Keratinocyte (primary cell): ENCODE results near the gene CFAP100. TPM values are rescaled to one million over a fixed set of nuclear protein-coding genes. Genes with fewer than 3 reads are reported as not detected.

ENCODE experiments used
- DNase-seq: peaks from one replicate; pipeline ENCODE4 v3.0.0-alpha.2; 2011; ENCODE audit warnings: low read depth, missing footprints, low spot score
- FAIRE-seq: peaks from 2 replicates; lab custom pipeline; 2011; peaks lifted over from hg19 to GRCh38; lab: Jason Lieb, UNC
- H2AFZ ChIP-seq: 2 replicates; pipeline ENCODE4 v1.6.0; 2012; ENCODE audit warnings: low read length, control low read depth, inconsistent platforms; ENCODE audit not compliant: control insufficient read depth
- H3K27ac ChIP-seq: 2 replicates; pipeline ENCODE4 v1.5.1; 2011; ENCODE audit warnings: low read length; ENCODE audit not compliant: control insufficient read depth, insufficient read depth
- H3K27me3 ChIP-seq: 3 replicates; pipeline ENCODE4 v1.6.0; 2011; ENCODE audit warnings: low read length; ENCODE audit not compliant: control insufficient read depth, insufficient read depth; ENCODE audit errors: extremely low read depth
- H3K36me3 ChIP-seq, 2 experiments: 2 replicates in 1 of 2; 3 replicates in 1 of 2; pipeline ENCODE4 v1.5.1; 2011; ENCODE audit warnings: low read length in 2 of 2, mild to moderate bottlenecking in 1 of 2; ENCODE audit not compliant: control insufficient read depth in 2 of 2, insufficient read depth in 2 of 2; ENCODE audit errors: extremely low read depth in 1 of 2
- H3K4me1 ChIP-seq: 3 replicates; pipeline ENCODE4 v1.5.1; 2011; ENCODE audit warnings: low read length; ENCODE audit not compliant: control insufficient read depth, insufficient read depth; ENCODE audit errors: extremely low read depth
- H3K4me2 ChIP-seq: 3 replicates; pipeline ENCODE4 v1.6.0; 2011; ENCODE audit warnings: low read depth, low read length; ENCODE audit not compliant: control insufficient read depth, insufficient read depth; ENCODE audit errors: extremely low read depth
- H3K4me3 ChIP-seq, 3 experiments: fragments of 200-600 bp in 1 of 3; sonication (generic) in 1 of 3; 2 replicates in 2 of 3; 3 replicates in 1 of 3; pipeline ENCODE4 v1.5.1; 2011 to 2016; ENCODE audit warnings: low read length in 3 of 3, mild to moderate bottlenecking in 3 of 3, control low read depth in 2 of 3, inconsistent platforms in 1 of 3, low read depth in 1 of 3, mixed read lengths in 1 of 3, mixed run types in 1 of 3, moderate library complexity in 1 of 3; ENCODE audit not compliant: control insufficient read depth in 2 of 3, insufficient read depth in 2 of 3; ENCODE audit errors: extremely low read depth in 1 of 3
- H3K79me2 ChIP-seq: 2 replicates; pipeline ENCODE4 v1.6.0; 2012; ENCODE audit warnings: low read length; ENCODE audit not compliant: control insufficient read depth, insufficient read depth
- H3K9ac ChIP-seq: 3 replicates; pipeline ENCODE4 v1.6.0; 2011; ENCODE audit warnings: low read length; ENCODE audit not compliant: control insufficient read depth, insufficient read depth; ENCODE audit errors: extremely low read depth
- H3K9me1 ChIP-seq: 3 replicates; pipeline ENCODE4 v1.6.0; 2011; ENCODE audit warnings: low read length; ENCODE audit not compliant: control insufficient read depth, insufficient read depth; ENCODE audit errors: extremely low read depth
- H3K9me3 ChIP-seq: 2 replicates; pipeline ENCODE4 v1.5.1; 2012; ENCODE audit warnings: low read depth, low read length; ENCODE audit not compliant: control insufficient read depth
- H4K20me1 ChIP-seq: 3 replicates; pipeline ENCODE4 v1.6.0; 2011; ENCODE audit warnings: low read length; ENCODE audit not compliant: control insufficient read depth, insufficient read depth; ENCODE audit errors: extremely low read depth
- EZH2 ChIP-seq: IDR thresholded peaks from one replicate; pipeline ENCODE4 v1.6.1; 2012; ENCODE audit warnings: inconsistent platforms, mild to moderate bottlenecking, low read length, moderate library complexity
- dilution Hi-C: fragments of 300-500 bp; cut with MboI; formaldehyde crosslinking; loops from one replicate; pipeline ENCODE4 v1.7.0; 2020; ENCODE audit warnings: low sequenced_read_pairs; ENCODE audit not compliant: extremely low pct_ligation_motif_present
- polyA plus RNA-seq, 5 experiments: library from polyadenylated mRNA; depleted of rRNA in 3 of 5; stranded (reverse) in 3 of 5; stranded (forward) in 1 of 5; unstranded in 1 of 5; fragments of >200 nt; gene quantifications; 1 replicate in 1 of 5; 2 replicates in 3 of 5; 3 replicates in 1 of 5; pipeline versions ENCODE4 v1.2.1 to v1.2.3, GENCODE V29; 2011 to 2012; ENCODE audit warnings: missing spikeins in 2 of 5, low read depth in 1 of 5, low replicate concordance in 1 of 5
- TF ChIP-seq, protein P1 (sequence below), 3 experiments: IDR thresholded peaks in 1 of 3; conservative IDR thresholded peaks in 1 of 3; optimal IDR thresholded peaks in 1 of 3; 2 replicates in 2 of 3; 3 replicates in 1 of 3; pipeline versions ENCODE3 to v1.5.1; 2011; ENCODE audit warnings: low read length in 3 of 3, mild to moderate bottlenecking in 3 of 3, moderate library complexity in 2 of 3, control low read depth in 1 of 3, inconsistent platforms in 1 of 3; ENCODE audit not compliant: insufficient read depth in 2 of 3; ENCODE audit errors: extremely low read depth in 1 of 3

The CFAP100 gene
- polyA plus RNA-seq, 1 donor (not counting 4 experiments of a cell fraction or from before 2014, with no cell fraction given): not detected

DNA sequence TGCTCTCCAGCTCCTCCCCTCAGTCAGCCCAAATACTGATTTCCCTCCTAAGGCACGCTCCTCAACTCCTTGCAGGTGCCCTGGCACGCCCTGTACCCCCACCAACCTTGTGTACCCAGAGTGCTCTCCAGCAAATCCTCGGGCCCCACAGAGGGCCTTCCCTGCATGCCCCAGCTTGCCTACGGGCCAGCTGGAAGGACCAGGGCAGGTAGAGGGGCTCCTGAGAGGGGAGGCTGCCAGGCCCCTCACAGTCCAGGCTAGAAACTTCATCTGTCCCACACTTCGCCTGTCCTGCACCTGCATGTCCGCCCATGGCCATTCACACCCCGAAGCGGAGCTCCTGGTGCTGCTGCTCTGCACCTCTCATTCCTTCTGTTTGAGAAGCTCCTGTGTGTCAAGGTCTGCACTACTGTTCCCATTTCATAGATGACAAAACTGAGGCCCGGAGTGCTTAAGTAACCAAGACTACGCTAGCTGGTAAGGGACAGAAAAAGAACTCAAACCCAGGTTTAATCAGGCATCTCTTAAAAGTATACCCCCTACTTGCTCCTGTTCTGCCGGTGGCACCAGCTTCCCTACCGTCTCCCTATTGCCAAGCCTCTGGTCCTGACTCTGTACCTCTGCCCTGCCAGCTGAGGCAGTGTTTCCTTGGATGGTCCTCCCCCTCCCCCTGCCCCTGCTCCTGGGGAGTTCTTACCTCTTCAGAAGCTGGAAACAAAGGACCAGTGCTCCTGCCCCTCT lies 45.4 kb downstream of the CFAP100 start:
- Histone ChIP-seq H3K79me2 (no peaks in the 10 kb centered on the region), H4K20me1 (no peaks in the 10 kb centered on the region), H3K4me1 (no peaks in the 10 kb centered on the region), H3K4me2 (no peak overlapping the region), H3K9me3 (no peaks in the 10 kb centered on the region), H3K4me3 (no peak overlapping the region), H3K27ac (no peak overlapping the region), H3K27me3 (no peaks in the 10 kb centered on the region), H3K36me3 (peaks cover 5 to 17% of the 10 kb centered on the region in 2 experiments), H3K9me1 (no peaks in the 10 kb centered on the region), H3K9ac (no peak overlapping the region), H2AFZ (no peak overlapping the region)
- no peak for FAIRE-seq
- no peak for TF ChIP-seq EZH2
- TF ChIP-seq, protein P1, sequence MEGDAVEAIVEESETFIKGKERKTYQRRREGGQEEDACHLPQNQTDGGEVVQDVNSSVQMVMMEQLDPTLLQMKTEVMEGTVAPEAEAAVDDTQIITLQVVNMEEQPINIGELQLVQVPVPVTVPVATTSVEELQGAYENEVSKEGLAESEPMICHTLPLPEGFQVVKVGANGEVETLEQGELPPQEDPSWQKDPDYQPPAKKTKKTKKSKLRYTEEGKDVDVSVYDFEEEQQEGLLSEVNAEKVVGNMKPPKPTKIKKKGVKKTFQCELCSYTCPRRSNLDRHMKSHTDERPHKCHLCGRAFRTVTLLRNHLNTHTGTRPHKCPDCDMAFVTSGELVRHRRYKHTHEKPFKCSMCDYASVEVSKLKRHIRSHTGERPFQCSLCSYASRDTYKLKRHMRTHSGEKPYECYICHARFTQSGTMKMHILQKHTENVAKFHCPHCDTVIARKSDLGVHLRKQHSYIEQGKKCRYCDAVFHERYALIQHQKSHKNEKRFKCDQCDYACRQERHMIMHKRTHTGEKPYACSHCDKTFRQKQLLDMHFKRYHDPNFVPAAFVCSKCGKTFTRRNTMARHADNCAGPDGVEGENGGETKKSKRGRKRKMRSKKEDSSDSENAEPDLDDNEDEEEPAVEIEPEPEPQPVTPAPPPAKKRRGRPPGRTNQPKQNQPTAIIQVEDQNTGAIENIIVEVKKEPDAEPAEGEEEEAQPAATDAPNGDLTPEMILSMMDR (optimal IDR thresholded peaks at IDR 0.05 in 1 of 3, IDR thresholded peaks at IDR 0.05 in 1 of 3, conservative IDR thresholded peaks at IDR 0.05 in 1 of 3; ENCODE audit: extremely low read depth in 1 of 3, insufficient read depth in 2 of 3, low read length in 3 of 3): no peak
- dilution Hi-C loops: no loop called here
- DNase-seq: no peak

DNA sequence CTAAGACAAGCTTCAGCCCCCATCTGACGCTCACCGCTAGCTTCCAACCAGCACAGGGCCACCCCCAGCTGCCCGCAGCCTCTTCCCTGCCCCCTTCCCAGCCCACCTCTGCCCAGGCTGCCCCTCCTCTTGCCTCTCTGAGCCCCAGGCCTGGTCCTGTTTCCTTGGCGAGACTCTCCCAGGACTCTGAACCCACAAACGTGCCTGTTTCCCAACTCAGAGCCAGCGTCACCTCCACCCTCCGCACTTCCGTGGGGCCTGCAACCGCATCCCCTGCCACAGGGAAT lies 45.9 kb downstream of the CFAP100 start:
- Histone ChIP-seq H3K9me3 (no peaks in the 10 kb centered on the region), H2AFZ (no peak overlapping the region), H3K9ac (no peak overlapping the region), H3K4me2 (no peak overlapping the region), H3K36me3 (peaks cover 5 to 17% of the 10 kb centered on the region in 2 experiments), H3K4me3 (no peak overlapping the region), H4K20me1 (no peaks in the 10 kb centered on the region), H3K27me3 (no peaks in the 10 kb centered on the region), H3K27ac (no peak overlapping the region), H3K4me1 (no peaks in the 10 kb centered on the region), H3K79me2 (no peaks in the 10 kb centered on the region), H3K9me1 (peaks cover 2% of the 10 kb centered on the region)
- dilution Hi-C loops: no loop called here
- DNase-seq (no peak), FAIRE-seq (no peak)
- TF ChIP-seq EZH2: no peak
- TF ChIP-seq, protein P1 (optimal IDR thresholded peaks at IDR 0.05 in 1 of 3, IDR thresholded peaks at IDR 0.05 in 1 of 3, conservative IDR thresholded peaks at IDR 0.05 in 1 of 3; ENCODE audit: extremely low read depth in 1 of 3, insufficient read depth in 2 of 3, low read length in 3 of 3): no peak
